Measurements from ENCODE around the gene DMTF1. TPM values are rescaled to one million over a fixed set of nuclear protein-coding genes. Genes with fewer than 3 reads are reported as not detected.

DMTF1 gene
- 100 to 1,000 TPM; 129 to 152 TPM for total RNA-seq
- 112 TPM for polyA plus RNA-seq (2013, experiment 1 of 2)
- polyA plus RNA-seq (2013, experiment 2 of 2), result 99.8 TPM
- long read RNA-seq, experiment 1, transcript DMTF1-229 (1 exons, 2,370 nt), result major isoform, 6 of 26 reads
- long read RNA-seq, experiment 1, partial matches to known transcripts, result 10 of 26 reads
- long read RNA-seq, experiment 1, other reads (novel, unspliced or antisense), result 7 of 26 reads
- long read RNA-seq, experiment 2, transcript DMTF1-201 (18 exons, 3,801 nt), result major isoform, 25 of 94 reads
- long read RNA-seq, experiment 2, transcript DMTF1-227 (18 exons, 3,915 nt), result minor isoform, 5 of 94 reads
- long read RNA-seq, experiment 2, partial matches to known transcripts, result 20 of 94 reads
- long read RNA-seq, experiment 2, other reads (novel, unspliced or antisense), result 41 of 94 reads
- long read RNA-seq, experiment 3, transcript DMTF1-227 (18 exons, 3,915 nt), result minor isoform, 12 of 261 reads
- long read RNA-seq, experiment 3, transcript DMTF1-201 (18 exons, 3,801 nt), result major isoform, 69 of 261 reads
- long read RNA-seq, experiment 3, transcript DMTF1-216 (18 exons, 3,954 nt), result minor isoform, 12 of 261 reads
- long read RNA-seq, experiment 3, transcript DMTF1-213 (17 exons, 2,411 nt), result minor isoform, 5 of 261 reads
- long read RNA-seq, experiment 3, partial matches to known transcripts, result 29 of 261 reads
- long read RNA-seq, experiment 3, other reads (novel, unspliced or antisense), result 133 of 261 reads
- long read RNA-seq, experiment 4, partial matches to known transcripts, result 4 of 14 reads
- long read RNA-seq, experiment 4, other reads (novel, unspliced or antisense), result 3 of 14 reads

- Mint-ChIP-seq H3K27ac (peak within 1 kb of the TSS; percentile 100), H3K27me3 (ENCODE audit: insufficient read depth) (no peaks in the 10 kb centered on the region), H3K36me3 (ENCODE audit: low read depth) (peaks cover 7% of the 10 kb centered on the region), H3K4me1 (peaks cover 28% of the 10 kb centered on the region), H3K9me3 (no peaks in the 10 kb centered on the region), H3K4me3 (peak within 1 kb of the TSS; percentile 92)
- TF ChIP-seq CTCF (conservative IDR thresholded peaks at IDR 0.05), result no peak
- Histone ChIP-seq H3K27ac (ENCODE audit: low read depth, low read length) (peak within 1 kb of the TSS; percentile 99), H3K4me1 (ENCODE audit: control insufficient read depth, insufficient read depth, low read length) (peaks cover 10% of the 10 kb centered on the region), H3K9ac (ENCODE audit: extremely low read depth, low read length, poor library complexity, severe bottlenecking) (peak within 1 kb of the TSS; percentile 96), H3K36me3 (ENCODE audit: control insufficient read depth, insufficient read depth, low read length) (peaks cover 25% of the 10 kb centered on the region), H3K9me3 (ENCODE audit: control insufficient read depth, low read length) (no peaks in the 10 kb centered on the region), H3K4me3 (ENCODE audit: low read length) (peak within 1 kb of the TSS; percentile 98), H3K27me3 (ENCODE audit: control insufficient read depth, insufficient read depth, low read length, poor library complexity, severe bottlenecking) (no peaks in the 10 kb centered on the region)
- peak; percentile 97 for DNase-seq
- 0 to 1% methylated on average over 31 to 71 of the region's 71 CpGs for WGBS, 2 experiments (ENCODE audit: insufficient coverage in 1 of 2, insufficient read length in 1 of 2)
Observed at GRCh38 chr7:87152112-87152896, at the start of gene DMTF1. Gene DMTF1, plus strand, starts transcription at chr7:87152453. Its CDS starts 12,489 bp downstream, at chr7:87164942.

GRCh38 chr7:87105401-87105800 lies 46.9 kb upstream of the DMTF1 start:
- no peak for TF ChIP-seq CTCF (conservative IDR thresholded peaks at IDR 0.05)
- WGBS, 2 experiments (ENCODE audit: insufficient coverage in 1 of 2, insufficient read length in 1 of 2), result 89 to 100% methylated on average over 1 of the region's 1 CpG
- peaks cover 17% of the 10 kb centered on the region for H3K4me1 Mint-ChIP-seq
- no peaks in the 10 kb centered on the region for H3K36me3 Mint-ChIP-seq (ENCODE audit: low read depth)
- H3K27me3 Mint-ChIP-seq (ENCODE audit: insufficient read depth), result peaks cover 40% of the 10 kb centered on the region
- peaks cover 4% of the 10 kb centered on the region for H3K4me1 ChIP-seq (ENCODE audit: control insufficient read depth, insufficient read depth, low read length)
- no peak overlapping the region for H3K27ac Mint-ChIP-seq
- H3K9ac ChIP-seq (ENCODE audit: extremely low read depth, low read length, poor library complexity, severe bottlenecking), result no peak overlapping the region
- H3K36me3 ChIP-seq (ENCODE audit: control insufficient read depth, insufficient read depth, low read length), result no peaks in the 10 kb centered on the region
- peaks cover 9% of the 10 kb centered on the region for H3K9me3 ChIP-seq (ENCODE audit: control insufficient read depth, low read length)
- H3K4me3 ChIP-seq (ENCODE audit: low read length), result no peak overlapping the region
- peaks cover 4% of the 10 kb centered on the region for H3K9me3 Mint-ChIP-seq
- H3K4me3 Mint-ChIP-seq, result no peak overlapping the region
- no peak for DNase-seq
- H3K27me3 ChIP-seq (ENCODE audit: control insufficient read depth, insufficient read depth, low read length, poor library complexity, severe bottlenecking), result peaks cover 4% of the 10 kb centered on the region
- H3K27ac ChIP-seq (ENCODE audit: low read depth, low read length), result no peak overlapping the region

- H3K9me3 Mint-ChIP-seq, result peaks cover 4% of the 10 kb centered on the region
- no peak for TF ChIP-seq CTCF (conservative IDR thresholded peaks at IDR 0.05)
- H3K4me3 Mint-ChIP-seq, result no peak overlapping the region
- peaks cover 9% of the 10 kb centered on the region for H3K9me3 ChIP-seq (ENCODE audit: control insufficient read depth, low read length)
- H3K9ac ChIP-seq (ENCODE audit: extremely low read depth, low read length, poor library complexity, severe bottlenecking), result no peak overlapping the region
- no peak for DNase-seq
- peaks cover 4% of the 10 kb centered on the region for H3K4me1 ChIP-seq (ENCODE audit: control insufficient read depth, insufficient read depth, low read length)
- 81 to 92% methylated on average over 3 to 4 of the region's 4 CpGs for WGBS, 2 experiments (ENCODE audit: insufficient coverage in 1 of 2, insufficient read length in 1 of 2)
- H3K27ac ChIP-seq (ENCODE audit: low read depth, low read length), result no peak overlapping the region
- H3K27ac Mint-ChIP-seq, result no peak overlapping the region
- H3K27me3 ChIP-seq (ENCODE audit: control insufficient read depth, insufficient read depth, low read length, poor library complexity, severe bottlenecking), result no peaks in the 10 kb centered on the region
- H3K4me3 ChIP-seq (ENCODE audit: low read length), result no peak overlapping the region
- H3K36me3 Mint-ChIP-seq (ENCODE audit: low read depth), result no peaks in the 10 kb centered on the region
- H3K36me3 ChIP-seq (ENCODE audit: control insufficient read depth, insufficient read depth, low read length), result no peaks in the 10 kb centered on the region
- peaks cover 19% of the 10 kb centered on the region for H3K4me1 Mint-ChIP-seq
- H3K27me3 Mint-ChIP-seq (ENCODE audit: insufficient read depth), result peaks cover 32% of the 10 kb centered on the region
Observed at GRCh38 chr7:87106974-87107612, 45.2 kb upstream of the DMTF1 start.

Measured in endodermal cell (in vitro differentiated cells).